ENCODE measurements around the gene MISFA. TPM values are rescaled to one million over a fixed set of nuclear protein-coding genes. Genes with fewer than 3 reads are reported as not detected.

Gene MISFA
- total RNA-seq, 1 donor: under 0.01 TPM

GRCh38 chr11:18594999-18595749 lies 4.4 kb upstream of the MISFA start:
- DNase-seq (ENCODE audit: low read depth): no peak

GRCh38 chr11:18600915-18601569 lies 1.5 kb downstream of the MISFA start:
- TF ChIP-seq CTCF (IDR thresholded peaks at IDR 0.05; ENCODE audit: insufficient read depth, low read depth, low read length): no peak
- H3K4me3 ChIP-seq (ENCODE audit: low read depth, low read length): no peak overlapping the region
- DNase-seq (ENCODE audit: low read depth): no peak

More at GRCh38 chr11:18594999-18595749, 4.4 kb upstream of the MISFA start:
- H3K4me3 ChIP-seq (ENCODE audit: low read depth, low read length): no peak overlapping the region
- TF ChIP-seq CTCF (IDR thresholded peaks at IDR 0.05; ENCODE audit: insufficient read depth, low read depth, low read length): no peak

GRCh38 chr11:18608376-18608775 lies 8.8 kb downstream of the MISFA start:
- TF ChIP-seq CTCF (IDR thresholded peaks at IDR 0.05; ENCODE audit: insufficient read depth, low read depth, low read length): no peak
- DNase-seq (ENCODE audit: low read depth): no peak
- no peak overlapping the region for H3K4me3 ChIP-seq (ENCODE audit: low read depth, low read length)

GRCh38 chr11:18611196-18611595 lies 11.6 kb downstream of the MISFA start:
- no peak for DNase-seq (ENCODE audit: low read depth)
- TF ChIP-seq CTCF (IDR thresholded peaks at IDR 0.05; ENCODE audit: insufficient read depth, low read depth, low read length): no peak
- H3K4me3 ChIP-seq (ENCODE audit: low read depth, low read length): no peak overlapping the region

GRCh38 chr11:18612394-18612793 lies 12.8 kb downstream of the MISFA start:
- no peak overlapping the region for H3K4me3 ChIP-seq (ENCODE audit: low read depth, low read length)
- no peak for TF ChIP-seq CTCF (IDR thresholded peaks at IDR 0.05; ENCODE audit: insufficient read depth, low read depth, low read length)
- no peak for DNase-seq (ENCODE audit: low read depth)

- no peak for TF ChIP-seq CTCF (IDR thresholded peaks at IDR 0.05; ENCODE audit: insufficient read depth, low read depth, low read length)
- no peak overlapping the region for H3K4me3 ChIP-seq (ENCODE audit: low read depth, low read length)
- DNase-seq (ENCODE audit: low read depth): no peak
Observed at GRCh38 chr11:18614667-18615066, 15.1 kb downstream of the MISFA start.

Data from fibroblast of villous mesenchyme (primary cell).